ENCODE results near the gene TP53. TPM values are rescaled to one million over a fixed set of nuclear protein-coding genes. Genes with fewer than 3 reads are reported as not detected.
"Not testable (repeated sequence)": the region's sequence is repeated elsewhere in the genome, so short reads cannot be mapped to it uniquely, and the experiment has no call there.

Gene TP53
- total and polyA plus RNA-seq, 2 donors, result 31.9 to 34.3 TPM

GRCh38 chr17:7632492-7632894 is 54.8 kb downstream of the TP53 start:
- 58% methylated on average over 6 of the region's 6 CpGs for WGBS
- peaks cover 0 to 12% of the 10 kb centered on the region in 2 donors for H3K4me1 ChIP-seq (ENCODE audit: control insufficient read depth in 2 of 2, insufficient read depth in 2 of 2, low read length in 2 of 2)
- H3K36me3 ChIP-seq (ENCODE audit: control insufficient read depth in 2 of 2, insufficient read depth in 2 of 2, low read length in 1 of 2), result no peaks in the 10 kb centered on the region
- DNase-seq (ENCODE audit: low read depth in 6 of 9, low spot score in 9 of 9), result peak in 2 of 9 donors; percentile 4 to 61
- peaks cover 0 to 13% of the 10 kb centered on the region in 2 donors for H3K27me3 ChIP-seq (ENCODE audit: control insufficient read depth in 2 of 2, insufficient read depth in 1 of 2, low read length in 1 of 2)
- H3K9me3 ChIP-seq (ENCODE audit: control insufficient read depth in 2 of 2, insufficient read depth in 1 of 2, low read length in 1 of 2), result no peaks in the 10 kb centered on the region
- H3K4me3 ChIP-seq (ENCODE audit: low read length in 2 of 2), result no peak overlapping the region
- H3K27ac ChIP-seq (ENCODE audit: low read depth in 1 of 2, low read length in 1 of 2), result no peak overlapping the region

GRCh38 chr17:7631398-7632380 is 55.6 kb downstream of the TP53 start:
- WGBS, result 96% methylated on average over 11 of the region's 11 CpGs
- no peak for DNase-seq (ENCODE audit: low read depth in 6 of 9, low spot score in 9 of 9)
- H3K36me3 ChIP-seq (ENCODE audit: control insufficient read depth in 2 of 2, insufficient read depth in 2 of 2, low read length in 1 of 2), result no peaks in the 10 kb centered on the region

GRCh38 chr17:7629939-7630571 is 57.2 kb downstream of the TP53 start, which contains the start of gene SHBG:
TSS of gene SHBG (plus strand) at chr17:7630135. CDS start at chr17:7630173, 38 bp downstream.
- 96% methylated on average over 13 of the region's 13 CpGs for WGBS
- no peak within 1 kb of the TSS for H3K4me3 ChIP-seq (ENCODE audit: low read length in 2 of 2)
- H3K27me3 ChIP-seq (ENCODE audit: control insufficient read depth in 2 of 2, insufficient read depth in 1 of 2, low read length in 1 of 2), result peaks cover 0 to 8% of the 10 kb centered on the region in 2 donors
- H3K4me1 ChIP-seq (ENCODE audit: control insufficient read depth in 2 of 2, insufficient read depth in 2 of 2, low read length in 2 of 2), result peaks cover 5 to 22% of the 10 kb centered on the region in 2 donors
- no peaks in the 10 kb centered on the region for H3K36me3 ChIP-seq (ENCODE audit: control insufficient read depth in 2 of 2, insufficient read depth in 2 of 2, low read length in 1 of 2)
- H3K27ac ChIP-seq (ENCODE audit: low read depth in 1 of 2, low read length in 1 of 2), result no peak within 1 kb of the TSS
- DNase-seq (ENCODE audit: low read depth in 6 of 9, low spot score in 9 of 9), result no peak
- no peaks in the 10 kb centered on the region for H3K9me3 ChIP-seq (ENCODE audit: control insufficient read depth in 2 of 2, insufficient read depth in 1 of 2, low read length in 1 of 2)

More at GRCh38 chr17:7631398-7632380, 55.6 kb downstream of the TP53 start:
- peaks cover 4 to 20% of the 10 kb centered on the region in 2 donors for H3K4me1 ChIP-seq (ENCODE audit: control insufficient read depth in 2 of 2, insufficient read depth in 2 of 2, low read length in 2 of 2)
- peaks cover 0 to 13% of the 10 kb centered on the region in 2 donors for H3K27me3 ChIP-seq (ENCODE audit: control insufficient read depth in 2 of 2, insufficient read depth in 1 of 2, low read length in 1 of 2)
- H3K27ac ChIP-seq (ENCODE audit: low read depth in 1 of 2, low read length in 1 of 2), result no peak overlapping the region
- no peaks in the 10 kb centered on the region for H3K9me3 ChIP-seq (ENCODE audit: control insufficient read depth in 2 of 2, insufficient read depth in 1 of 2, low read length in 1 of 2)
- H3K4me3 ChIP-seq (ENCODE audit: low read length in 2 of 2), result no peak overlapping the region

GRCh38 chr17:7627250-7628121 is 59.8 kb downstream of the TP53 start, which contains the start of gene SAT2:
TSS of gene SAT2 (minus strand) at chr17:7627821. CDS start at chr17:7627635, 186 bp downstream.
- H3K4me1 ChIP-seq (ENCODE audit: control insufficient read depth in 2 of 2, insufficient read depth in 2 of 2, low read length in 2 of 2), result peaks cover 5 to 20% of the 10 kb centered on the region in 2 donors
- no peaks in the 10 kb centered on the region for H3K27me3 ChIP-seq (ENCODE audit: control insufficient read depth in 2 of 2, insufficient read depth in 1 of 2, low read length in 1 of 2)
- WGBS, result under 1% methylated on average over 54 of the region's 54 CpGs
- H3K36me3 ChIP-seq (ENCODE audit: control insufficient read depth in 2 of 2, insufficient read depth in 2 of 2, low read length in 1 of 2), result no peaks in the 10 kb centered on the region
- H3K4me3 ChIP-seq (ENCODE audit: low read length in 2 of 2), result peak within 1 kb of the TSS; percentile 71 to 90
- no peaks in the 10 kb centered on the region for H3K9me3 ChIP-seq (ENCODE audit: control insufficient read depth in 2 of 2, insufficient read depth in 1 of 2, low read length in 1 of 2)
- DNase-seq (ENCODE audit: low read depth in 6 of 9, low spot score in 9 of 9), result peak; percentile 75 to 93 (median 88)
- peak within 1 kb of the TSS; percentile 74 to 92 for H3K27ac ChIP-seq (ENCODE audit: low read depth in 1 of 2, low read length in 1 of 2)

- peaks cover 5 to 16% of the 10 kb centered on the region in 2 donors for H3K4me1 ChIP-seq (ENCODE audit: control insufficient read depth in 2 of 2, insufficient read depth in 2 of 2, low read length in 2 of 2)
- no peaks in the 10 kb centered on the region for H3K9me3 ChIP-seq (ENCODE audit: control insufficient read depth in 2 of 2, insufficient read depth in 1 of 2, low read length in 1 of 2)
- no peak for DNase-seq (ENCODE audit: low read depth in 6 of 9, low spot score in 9 of 9)
- H3K36me3 ChIP-seq (ENCODE audit: control insufficient read depth in 2 of 2, insufficient read depth in 2 of 2, low read length in 1 of 2), result no peaks in the 10 kb centered on the region
- H3K27me3 ChIP-seq (ENCODE audit: control insufficient read depth in 2 of 2, insufficient read depth in 1 of 2, low read length in 1 of 2), result no peaks in the 10 kb centered on the region
- 40% methylated on average over 6 of the region's 6 CpGs for WGBS
- peak overlapping the region; percentile 71 to 90 for H3K4me3 ChIP-seq (ENCODE audit: low read length in 2 of 2)
- peak overlapping the region in 1 of 2 donors; percentile 92 for H3K27ac ChIP-seq (ENCODE audit: low read depth in 1 of 2, low read length in 1 of 2)
Measured at GRCh38 chr17:7626956-7627249, 60.4 kb downstream of the TP53 start.

GRCh38 chr17:7626307-7626706 is 61.0 kb downstream of the TP53 start:
- Histone ChIP-seq H3K36me3 (ENCODE audit: control insufficient read depth in 2 of 2, insufficient read depth in 2 of 2, low read length in 1 of 2) (no peaks in the 10 kb centered on the region), H3K9me3 (ENCODE audit: control insufficient read depth in 2 of 2, insufficient read depth in 1 of 2, low read length in 1 of 2) (no peaks in the 10 kb centered on the region), H3K27ac (ENCODE audit: low read depth in 1 of 2, low read length in 1 of 2) (no peak overlapping the region), H3K4me1 (ENCODE audit: control insufficient read depth in 2 of 2, insufficient read depth in 2 of 2, low read length in 2 of 2) (peaks cover 5 to 16% of the 10 kb centered on the region in 2 donors), H3K4me3 (ENCODE audit: low read length in 2 of 2) (no peak overlapping the region), H3K27me3 (ENCODE audit: control insufficient read depth in 2 of 2, insufficient read depth in 1 of 2, low read length in 1 of 2) (no peaks in the 10 kb centered on the region)
- no peak for DNase-seq (ENCODE audit: low read depth in 6 of 9, low spot score in 9 of 9)
- WGBS, result 93% methylated on average over 7 of the region's 7 CpGs

GRCh38 chr17:7625749-7626148 is 61.5 kb downstream of the TP53 start:
- H3K27me3 ChIP-seq (ENCODE audit: control insufficient read depth in 2 of 2, insufficient read depth in 1 of 2, low read length in 1 of 2); H3K27ac ChIP-seq (ENCODE audit: low read depth in 1 of 2, low read length in 1 of 2); H3K4me3 ChIP-seq (ENCODE audit: low read length in 2 of 2); DNase-seq (ENCODE audit: low read depth in 6 of 9, low spot score in 9 of 9); H3K9me3 ChIP-seq (ENCODE audit: control insufficient read depth in 2 of 2, insufficient read depth in 1 of 2, low read length in 1 of 2); H3K36me3 ChIP-seq (ENCODE audit: control insufficient read depth in 2 of 2, insufficient read depth in 2 of 2, low read length in 1 of 2): not testable (repeated sequence)
- peaks cover 5 to 16% of the 10 kb centered on the region in 2 donors for H3K4me1 ChIP-seq (ENCODE audit: control insufficient read depth in 2 of 2, insufficient read depth in 2 of 2, low read length in 2 of 2)
- 99% methylated on average over 16 of the region's 16 CpGs for WGBS

- DNase-seq (ENCODE audit: low read depth in 6 of 9, low spot score in 9 of 9), result no peak
- H3K9me3 ChIP-seq (ENCODE audit: control insufficient read depth in 2 of 2, insufficient read depth in 1 of 2, low read length in 1 of 2), result no peaks in the 10 kb centered on the region
- WGBS, result 98% methylated on average over 5 of the region's 5 CpGs
- H3K27me3 ChIP-seq (ENCODE audit: control insufficient read depth in 2 of 2, insufficient read depth in 1 of 2, low read length in 1 of 2), result no peaks in the 10 kb centered on the region
- H3K27ac ChIP-seq (ENCODE audit: low read depth in 1 of 2, low read length in 1 of 2), result no peak overlapping the region
- H3K36me3 ChIP-seq (ENCODE audit: control insufficient read depth in 2 of 2, insufficient read depth in 2 of 2, low read length in 1 of 2), result no peaks in the 10 kb centered on the region
- no peak overlapping the region for H3K4me3 ChIP-seq (ENCODE audit: low read length in 2 of 2)
- peaks cover 5 to 16% of the 10 kb centered on the region in 2 donors for H3K4me1 ChIP-seq (ENCODE audit: control insufficient read depth in 2 of 2, insufficient read depth in 2 of 2, low read length in 2 of 2)
Measured at GRCh38 chr17:7623661-7624060, 63.6 kb downstream of the TP53 start.

All from thymus (tissue), 11 donors.